Trophoblast cell (in vitro differentiated cells and primary cell): ENCODE measurements around the gene PTPN1.

Source experiments
- DNase-seq, 2 donors: peaks; one replicate each; pipeline ENCODE4 v3.0.0-alpha.2; 2016
- H2AFZ ChIP-seq: 2 replicates; pipeline ENCODE4 v1.6.1; 2013; ENCODE audit warnings: low read length, moderate library complexity, mild to moderate bottlenecking; ENCODE audit not compliant: insufficient read depth, poor library complexity
- H2AK5ac ChIP-seq: 2 replicates; pipeline ENCODE4 v1.6.1; 2013; ENCODE audit warnings: mild to moderate bottlenecking, low read length
- H2BK120ac ChIP-seq: 2 replicates; pipeline ENCODE4 v1.6.1; 2013; ENCODE audit warnings: low read length, mild to moderate bottlenecking, moderate library complexity; ENCODE audit not compliant: insufficient read depth, poor library complexity
- H2BK12ac ChIP-seq: 2 replicates; pipeline ENCODE4 v1.6.1; 2013; ENCODE audit warnings: mild to moderate bottlenecking, low read length, moderate library complexity
- H2BK5ac ChIP-seq: 2 replicates; pipeline ENCODE4 v1.6.1; 2013; ENCODE audit warnings: low read length, low read depth, moderate library complexity, mild to moderate bottlenecking; ENCODE audit not compliant: poor library complexity
- H3K14ac ChIP-seq: 2 replicates; pipeline ENCODE4 v1.6.1; 2013; ENCODE audit warnings: mild to moderate bottlenecking, low read length
- H3K18ac ChIP-seq: 2 replicates; pipeline ENCODE4 v1.6.1; 2013; ENCODE audit warnings: mild to moderate bottlenecking, low read length
- H3K23ac ChIP-seq: 2 replicates; pipeline ENCODE4 v1.6.1; 2013; ENCODE audit warnings: low read length
- H3K27ac ChIP-seq: 2 replicates; pipeline ENCODE4 v1.5.1; 2013; ENCODE audit warnings: low read depth, mild to moderate bottlenecking, inconsistent platforms, low read length, moderate library complexity
- H3K27me3 ChIP-seq: 2 replicates; pipeline ENCODE4 v1.6.1; 2013; ENCODE audit warnings: inconsistent platforms, mild to moderate bottlenecking, low read length, moderate library complexity; ENCODE audit not compliant: insufficient read depth
- H3K36me3 ChIP-seq, 2 experiments: 1 replicate in 1 of 2; 2 replicates in 1 of 2; pipeline ENCODE4 v1.6.1; 2013; ENCODE audit warnings: low read length in 2 of 2, mild to moderate bottlenecking in 2 of 2, moderate library complexity in 1 of 2; ENCODE audit not compliant: insufficient read depth in 2 of 2, control insufficient read depth in 1 of 2
- H3K4ac ChIP-seq: 2 replicates; pipeline ENCODE4 v1.6.1; 2013; ENCODE audit warnings: low read depth, mild to moderate bottlenecking, low read length, moderate library complexity
- H3K4me1 ChIP-seq, 2 experiments: 1 replicate in 1 of 2; 2 replicates in 1 of 2; pipeline ENCODE4 v1.6.1; 2013; ENCODE audit warnings: low read length in 2 of 2, mild to moderate bottlenecking in 2 of 2, moderate library complexity in 1 of 2; ENCODE audit not compliant: insufficient read depth in 2 of 2, control insufficient read depth in 1 of 2
- H3K4me2 ChIP-seq: 2 replicates; pipeline ENCODE4 v1.6.1; 2013; ENCODE audit warnings: inconsistent platforms, mild to moderate bottlenecking, low read length, moderate library complexity
- H3K4me3 ChIP-seq: 2 replicates; pipeline ENCODE4 v1.5.1; 2013; ENCODE audit warnings: mild to moderate bottlenecking, low read depth, low read length, inconsistent platforms
- H3K79me1 ChIP-seq: one replicate; pipeline ENCODE4 v1.6.1; 2013; ENCODE audit warnings: low read length
- H3K79me2 ChIP-seq: 2 replicates; pipeline ENCODE4 v1.6.1; 2013; ENCODE audit warnings: low read length, mild to moderate bottlenecking; ENCODE audit not compliant: control insufficient read depth, insufficient read depth, poor library complexity
- H3K9ac ChIP-seq: 2 replicates; pipeline ENCODE4 v1.6.1; 2013; ENCODE audit warnings: mild to moderate bottlenecking, low read length
- H3K9me3 ChIP-seq: 2 replicates; pipeline ENCODE4 v1.6.1; 2013; ENCODE audit warnings: low read depth, mild to moderate bottlenecking, control low read depth, inconsistent platforms, low read length; ENCODE audit not compliant: insufficient read depth
- H4K12ac ChIP-seq: 2 replicates; pipeline ENCODE4 v1.6.1; 2013; ENCODE audit warnings: low read depth, mild to moderate bottlenecking, low read length, moderate library complexity
- H4K8ac ChIP-seq: 2 replicates; pipeline ENCODE4 v1.6.1; 2013; ENCODE audit warnings: low read depth, mild to moderate bottlenecking, low read length, moderate library complexity
- H4K91ac ChIP-seq: one replicate; pipeline ENCODE4 v1.6.1; 2013; ENCODE audit warnings: low read depth, mild to moderate bottlenecking, low read length, moderate library complexity
- WGBS: extraction: QIAGEN DNeasy Blood & Tissue Kit; methylation state at CpG from one replicate; pipeline ENCODE4 v1.1.7; 2013; ENCODE audit warnings: missing lambda C conversion rate; ENCODE audit not compliant: insufficient read length, insufficient coverage; ENCODE audit errors: extremely low coverage; 5-methylcytosine and 5-hydroxymethylcytosine counted together

The PTPN1 gene

GRCh38 chr20:50513169-50514034 lies 3.2 kb downstream of the PTPN1 start:
- WGBS: no CpG with 5 or more reads among the region's 5 CpGs

DNA sequence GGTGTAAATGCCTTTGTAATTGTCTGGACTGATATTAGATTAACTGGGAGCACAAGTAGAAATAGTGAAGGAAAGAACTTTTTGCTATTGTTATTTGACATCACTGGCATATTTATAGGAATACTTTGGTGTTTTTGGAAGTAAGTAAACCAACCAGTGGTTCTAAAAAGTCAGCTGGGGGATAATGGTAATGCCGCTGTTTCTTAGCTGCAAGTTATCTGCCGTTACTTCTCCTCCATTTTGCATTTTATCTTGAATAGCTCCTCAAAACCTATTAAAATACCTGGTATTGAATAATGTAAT lies 3.8 kb downstream of the PTPN1 start:
- Histone ChIP-seq H3K4me3 (no peak overlapping the region), H3K9me3 (no peaks in the 10 kb centered on the region), H3K23ac (no peak overlapping the region), H3K79me1 (peaks cover 12% of the 10 kb centered on the region), H3K27ac (no peak overlapping the region), H3K4me2 (no peak overlapping the region), H3K9ac (no peak overlapping the region), H2AFZ (no peak overlapping the region), H4K91ac (no peak overlapping the region), H3K4ac (no peak overlapping the region), H2BK12ac (no peak overlapping the region), H4K8ac (no peak overlapping the region), H3K79me2 (peaks cover 11% of the 10 kb centered on the region), H2BK5ac (no peak overlapping the region), H3K36me3 (peaks cover 0 to 2% of the 10 kb centered on the region in 2 experiments), H4K12ac (no peak overlapping the region), H2AK5ac (no peak overlapping the region), H3K27me3 (no peaks in the 10 kb centered on the region), H3K14ac (no peak overlapping the region), H2BK120ac (no peak overlapping the region), H3K18ac (no peak overlapping the region), H3K4me1 (peaks cover 6 to 11% of the 10 kb centered on the region in 2 experiments)
- no peak for DNase-seq
- WGBS: no CpG with 5 or more reads among the region's 2 CpGs

More at GRCh38 chr20:50513169-50514034, 3.2 kb downstream of the PTPN1 start:
- no peak overlapping the region for H2AFZ ChIP-seq
- no peak overlapping the region for H2BK120ac ChIP-seq
- H4K91ac ChIP-seq: no peak overlapping the region
- no peaks in the 10 kb centered on the region for H3K27me3 ChIP-seq
- no peak overlapping the region for H4K8ac ChIP-seq
- no peak overlapping the region for H2AK5ac ChIP-seq
- H3K79me2 ChIP-seq: peaks cover 11% of the 10 kb centered on the region
- H4K12ac ChIP-seq: no peak overlapping the region
- no peak overlapping the region for H2BK12ac ChIP-seq
- H3K27ac ChIP-seq: no peak overlapping the region
- no peak overlapping the region for H3K23ac ChIP-seq
- H3K4ac ChIP-seq: no peak overlapping the region
- peaks cover 12% of the 10 kb centered on the region for H3K79me1 ChIP-seq
- no peaks in the 10 kb centered on the region for H3K36me3 ChIP-seq
- H3K4me1 ChIP-seq: peaks cover 6 to 13% of the 10 kb centered on the region in 2 experiments
- H3K14ac ChIP-seq: no peak overlapping the region
- no peak for DNase-seq
- H3K18ac ChIP-seq: no peak overlapping the region
- H2BK5ac ChIP-seq: no peak overlapping the region
- H3K9me3 ChIP-seq: no peaks in the 10 kb centered on the region
- H3K4me3 ChIP-seq: no peak overlapping the region
- no peak overlapping the region for H3K9ac ChIP-seq
- H3K4me2 ChIP-seq: no peak overlapping the region

DNA sequence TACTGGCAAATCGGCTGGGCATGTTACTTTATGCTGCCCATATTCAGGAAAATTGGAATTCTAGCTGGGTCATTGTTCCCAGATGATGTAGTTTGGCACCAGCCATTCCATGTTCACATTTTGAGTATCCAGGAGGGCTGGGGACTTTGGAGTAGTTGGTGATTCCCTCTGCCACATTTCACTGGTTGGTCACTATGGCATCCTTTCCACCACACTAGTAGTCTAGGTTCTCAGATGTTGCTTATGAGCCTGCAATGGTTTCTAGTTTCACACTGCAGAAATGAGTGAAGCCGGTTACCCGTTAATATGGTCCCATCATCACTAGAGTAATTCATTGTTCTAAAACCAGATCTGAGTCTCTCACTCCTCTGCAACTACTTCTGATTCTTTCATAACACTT lies 4.6 kb downstream of the PTPN1 start:
- H2AFZ ChIP-seq: no peak overlapping the region
- no peak overlapping the region for H3K4me2 ChIP-seq
- H2BK12ac ChIP-seq: no peak overlapping the region
- H3K4me3 ChIP-seq: no peak overlapping the region
- H2BK5ac ChIP-seq: no peak overlapping the region
- H3K36me3 ChIP-seq: peaks cover 0 to 2% of the 10 kb centered on the region in 2 experiments
- no peak overlapping the region for H3K9ac ChIP-seq
- no peak overlapping the region for H3K23ac ChIP-seq
- no peak overlapping the region for H3K27ac ChIP-seq
- no peak overlapping the region for H3K18ac ChIP-seq
- no peak overlapping the region for H3K14ac ChIP-seq
- peaks cover 7% of the 10 kb centered on the region for H3K79me1 ChIP-seq
- H2BK120ac ChIP-seq: no peak overlapping the region
- H3K27me3 ChIP-seq: no peaks in the 10 kb centered on the region
- peak overlapping the region; percentile 16 for H3K4ac ChIP-seq
- no peak overlapping the region for H4K91ac ChIP-seq
- DNase-seq: no peak
- peaks cover 3 to 5% of the 10 kb centered on the region in 2 experiments for H3K4me1 ChIP-seq
- H4K8ac ChIP-seq: no peak overlapping the region
- no peaks in the 10 kb centered on the region for H3K9me3 ChIP-seq
- H2AK5ac ChIP-seq: no peak overlapping the region
- H4K12ac ChIP-seq: no peak overlapping the region
- peaks cover 11% of the 10 kb centered on the region for H3K79me2 ChIP-seq
- WGBS: no CpG with 5 or more reads among the region's 3 CpGs

- Histone ChIP-seq H3K4me3 (no peak overlapping the region), H3K36me3 (peaks cover 2% of the 10 kb centered on the region in 2 experiments), H2AFZ (no peak overlapping the region), H3K18ac (no peak overlapping the region), H4K91ac (no peak overlapping the region), H3K23ac (no peak overlapping the region), H3K4me1 (peaks cover 3 to 5% of the 10 kb centered on the region in 2 experiments), H2BK12ac (no peak overlapping the region), H3K9ac (no peak overlapping the region), H3K79me2 (peaks cover 9% of the 10 kb centered on the region), H2BK120ac (no peak overlapping the region), H3K4ac (peak overlapping the region; percentile 18), H3K27ac (no peak overlapping the region), H2AK5ac (no peak overlapping the region), H3K14ac (no peak overlapping the region), H3K4me2 (no peak overlapping the region), H3K79me1 (peaks cover 1% of the 10 kb centered on the region), H4K8ac (no peak overlapping the region), H3K9me3 (no peaks in the 10 kb centered on the region), H2BK5ac (no peak overlapping the region), H4K12ac (no peak overlapping the region), H3K27me3 (no peaks in the 10 kb centered on the region)
- no peak for DNase-seq
- WGBS: no CpG with 5 or more reads among the region's 1 CpG
Observed at GRCh38 chr20:50515471-50516106, 5.4 kb downstream of the PTPN1 start.
